HCT116 (cell line): ENCODE measurements around the gene NOTCH1. TPM values are rescaled to one million over a fixed set of nuclear protein-coding genes. Genes with fewer than 3 reads are reported as not detected.

Experiments
- ATAC-seq: fragments of 200-7000 bp; cut with Tn5 transposase; 2 replicates; pipeline ENCODE4 v1.9.1; 2020; ENCODE audit warnings: mild to moderate bottlenecking, moderate library complexity
- Bru-seq: library from RNA; stranded (reverse); fragments of 400-500 nt; gene quantifications from one replicate; lab custom pipeline; 2021; lab: Mats Ljungman, UMichigan
- BruChase-seq, 2 experiments: library from RNA; stranded (reverse); fragments of 400-500 nt; gene quantifications; one replicate each; lab custom pipeline; 2021; lab: Mats Ljungman, UMichigan
- BruUV-seq: library from RNA; stranded (reverse); fragments of 400-500 nt; replicated peaks from 2 replicates; lab custom pipeline; 2021; lab: Mats Ljungman, UMichigan
- CTCF ChIA-PET: fragments of 300-600 bp; sonication (Branson Sonifier 250); formaldehyde crosslinking; loops from one replicate; lab custom pipeline; 2021; ENCODE audit warnings: antibody characterized with exemption; lab: Charles Lee
- POLR2A ChIA-PET: fragments of 300-600, 350-600 bp; sonication (Branson Sonifier 250); formaldehyde crosslinking; loops from one replicate; lab custom pipeline; 2021; ENCODE audit warnings: antibody characterized with exemption; lab: Charles Lee
- RAD21 ChIA-PET, 2 experiments: fragments of 300-600 bp; sonication (Branson Sonifier 250); formaldehyde crosslinking; loops; one replicate each; lab custom pipeline; 2023; ENCODE audit warnings: low total read pairs in 2 of 2; ENCODE audit not compliant: uncharacterized antibody in 2 of 2, unreplicated experiment in 2 of 2, low non-redundant PET in 1 of 2; lab: Charles Lee
- DNase-seq: peaks from one replicate; pipeline ENCODE4 v3.0.0-alpha.2; 2010; ENCODE audit warnings: low read depth, low spot score
- H2AFZ ChIP-seq: fragments of 200-600 bp; shearing (Covaris generic), sonication (generic); 2 replicates; pipeline ENCODE4 v1.6.1; 2017; ENCODE audit warnings: low read depth, mixed run types, mixed read lengths, antibody characterized with exemption, low read length; ENCODE audit not compliant: poor library complexity, severe bottlenecking
- H3K27ac ChIP-seq: 2 replicates; pipeline ENCODE4 v1.5.1; 2012; ENCODE audit warnings: low read depth, low read length
- H3K27me3 ChIP-seq: fragments of 200-600 bp; sonication (generic); 2 replicates; pipeline ENCODE4 v1.6.1; 2016; ENCODE audit warnings: mixed run types, low read length, mixed read lengths; ENCODE audit not compliant: insufficient read depth
- H3K36me3 ChIP-seq, 2 experiments: fragments of 200-500 bp in 1 of 2; fragments of 200-600 bp in 1 of 2; sonication (Bioruptor generic) in 1 of 2; sonication (generic) in 1 of 2; 2 replicates each; pipeline versions ENCODE4 v1.5.1 to v1.6.1; 2014 to 2016; ENCODE audit warnings: low read length in 2 of 2, inconsistent platforms in 1 of 2, mixed read lengths in 1 of 2, mixed run types in 1 of 2; ENCODE audit not compliant: insufficient read depth in 2 of 2, control insufficient read depth in 1 of 2
- H3K4me1 ChIP-seq, 2 experiments: fragments of 200-600 bp in 1 of 2; sonication (generic) in 1 of 2; 2 replicates each; pipeline versions ENCODE4 v1.5.1 to v1.6.1; 2012 to 2017; ENCODE audit warnings: low read length in 2 of 2, inconsistent platforms in 1 of 2, mild to moderate bottlenecking in 1 of 2, mixed read lengths in 1 of 2, mixed run types in 1 of 2, moderate library complexity in 1 of 2; ENCODE audit not compliant: insufficient read depth in 2 of 2, control insufficient read depth in 1 of 2
- H3K4me2 ChIP-seq: fragments of 200-600 bp; sonication (generic); 2 replicates; pipeline ENCODE4 v1.6.1; 2017; ENCODE audit warnings: mixed run types, low read length, mixed read lengths
- H3K4me3 ChIP-seq, 2 experiments: fragments of 200-600 bp in 1 of 2; sonication (generic) in 1 of 2; replicated peaks in 1 of 2; 2 replicates each; pipeline ENCODE4 v1.5.1; 2011 to 2016; ENCODE audit warnings: low read length in 2 of 2, control low read depth in 1 of 2, low read depth in 1 of 2, mild to moderate bottlenecking in 1 of 2, mixed read lengths in 1 of 2, mixed run types in 1 of 2
- H3K79me2 ChIP-seq: fragments of 200-600 bp; sonication (generic); 2 replicates; pipeline ENCODE4 v1.6.1; 2017; ENCODE audit warnings: mild to moderate bottlenecking, mixed run types, low read length, moderate library complexity, mixed read lengths; ENCODE audit not compliant: insufficient read depth
- H3K9ac ChIP-seq: fragments of 200-600 bp; sonication (generic); 2 replicates; pipeline ENCODE4 v1.6.1; 2016; ENCODE audit warnings: low read length, mixed read lengths
- H3K9me2 ChIP-seq: fragments of 200-600 bp; sonication (generic), shearing (Covaris generic); 2 replicates; pipeline ENCODE4 v1.6.1; 2017; ENCODE audit warnings: mixed run types, mild to moderate bottlenecking, moderate library complexity; ENCODE audit not compliant: insufficient read depth
- H3K9me3 ChIP-seq, 2 experiments: fragments of 200-500 bp in 1 of 2; fragments of 200-600 bp in 1 of 2; sonication (Bioruptor generic) in 1 of 2; sonication (generic) in 1 of 2; 2 replicates each; pipeline ENCODE4 v1.6.1; 2014 to 2017; ENCODE audit warnings: low read length in 2 of 2, mixed read lengths in 2 of 2, inconsistent platforms in 1 of 2, low read depth in 1 of 2, mild to moderate bottlenecking in 1 of 2, mixed run types in 1 of 2, moderate library complexity in 1 of 2; ENCODE audit not compliant: control insufficient read depth in 1 of 2, insufficient read depth in 1 of 2
- H4K20me1 ChIP-seq: fragments of 200-600 bp; sonication (generic), shearing (Covaris generic); 2 replicates; pipeline ENCODE4 v1.6.1; 2017; ENCODE audit warnings: mixed run types, mild to moderate bottlenecking, moderate library complexity; ENCODE audit not compliant: insufficient read depth
- ELF1 ChIP-seq: IDR thresholded peaks from 2 replicates; pipeline ENCODE4 v1.6.1; 2012; ENCODE audit warnings: low read depth, borderline replicate concordance
- JUND ChIP-seq: IDR thresholded peaks from 2 replicates; pipeline ENCODE4 v1.6.1; 2012
- POLR2AphosphoS5 ChIP-seq: IDR thresholded peaks from 2 replicates; pipeline ENCODE4 v1.6.1; 2011; ENCODE audit warnings: mild to moderate bottlenecking, low read depth, low read length, moderate library complexity
- RAD21 ChIP-seq: IDR thresholded peaks from 2 replicates; pipeline ENCODE4 v1.6.1; 2012; ENCODE audit warnings: low read depth, mild to moderate bottlenecking
- SP1 ChIP-seq: IDR thresholded peaks from 2 replicates; pipeline ENCODE4 v1.6.1; 2012; ENCODE audit warnings: low read depth
- TCF7L2 ChIP-seq: IDR thresholded peaks from 2 replicates; pipeline ENCODE4 v1.7.0; 2011; ENCODE audit warnings: borderline replicate concordance, inconsistent platforms; ENCODE audit not compliant: insufficient read depth, insufficient read length; ENCODE audit errors: extremely low read depth
- YY1 ChIP-seq: IDR thresholded peaks from 2 replicates; pipeline ENCODE4 v1.6.1; 2011; ENCODE audit warnings: low read length, low read depth, moderate library complexity, mild to moderate bottlenecking; ENCODE audit not compliant: insufficient replicate concordance; ENCODE audit errors: extremely low read depth
- ZBTB33 ChIP-seq: IDR thresholded peaks from 2 replicates; pipeline ENCODE4 v1.6.1; 2011; ENCODE audit warnings: mild to moderate bottlenecking, low read length, moderate library complexity; ENCODE audit not compliant: insufficient replicate concordance; ENCODE audit errors: extremely low read depth
- ZFX ChIP-seq: fragments of 450-650 bp; IDR thresholded peaks from 2 replicates; pipeline ENCODE4 v1.6.1; 2017
- intact Hi-C: fragments of 100-400 bp; cut with micrococcal nuclease; formaldehyde crosslinking; loops from 2 replicates; pipeline ENCODE4 v1.10.0; 2022
- long read RNA-seq: library from polyadenylated mRNA; unstranded; transcript quantifications from one replicate; pipeline ENCODE4 v2.0.0, GENCODE V29; 2021; ENCODE audit not compliant: unreplicated experiment
- polyA plus RNA-seq: library from polyadenylated mRNA; unstranded; fragments of >200 nt; gene quantifications from 2 replicates; pipeline ENCODE4 v1.2.1, GENCODE V29; 2012; ENCODE audit warnings: missing spikeins
- total RNA-seq: library from RNA; stranded (reverse); gene quantifications from one replicate; pipeline ENCODE4 v1.2.1, GENCODE V29; 2021; ENCODE audit not compliant: unreplicated experiment

The NOTCH1 gene
- total RNA-seq: 36.2 TPM
- polyA plus RNA-seq: 14.8 and 21.3 TPM in 2 replicates
- Bru-seq, nascent RNA: percentile 53 among the genes with signal in this experiment
- BruChase-seq, experiment 1, labeled RNA remaining after a 6-hour chase: percentile 69 among the genes with signal in this experiment
- BruChase-seq, experiment 2, labeled RNA remaining after a 2-hour chase: percentile 63 among the genes with signal in this experiment
- long read RNA-seq, partial matches to known transcripts: 2 of 14 reads
- long read RNA-seq, other reads (novel, unspliced or antisense): 12 of 14 reads

- Histone ChIP-seq H3K9me2 (no peaks in the 10 kb centered on the region), H3K79me2 (peaks cover 41% of the 10 kb centered on the region), H3K9me3 (no peaks in the 10 kb centered on the region), H3K9ac (peak within 1 kb of the TSS; percentile 94), H3K27ac (peak within 1 kb of the TSS; percentile 100), H2AFZ (no peak within 1 kb of the TSS), H3K4me1 (peaks cover 38 to 58% of the 10 kb centered on the region in 2 experiments), H3K4me2 (peak within 1 kb of the TSS; percentile 94), H3K27me3 (no peaks in the 10 kb centered on the region), H3K36me3 (peaks cover 10 to 15% of the 10 kb centered on the region in 2 experiments; a peak in 1 of 4 replicates), H3K4me3 (peak within 1 kb of the TSS; percentile 70 to 87), H4K20me1 (peaks cover 4% of the 10 kb centered on the region; the same call in 1 of the 2 replicates)
- ChIA-PET CTCF (no interaction called here), RAD21 (interaction anchor here in 1 of 2 experiments (0.7 kb wide), 1 partner anchor 135 kb away, joined by 3 read pairs; no protein-coding TSS in a partner anchor), POLR2A (interaction anchor here (0.9 kb wide), 1 partner anchor 61 kb away, joined by 4 read pairs; no protein-coding TSS in a partner anchor)
- TF ChIP-seq ZFX (peak; percentile 74; the same call in 1 of the 2 replicates), TCF7L2 (peak; percentile 66), POLR2AphosphoS5 (peak; percentile 25), ELF1 (no peak), JUND (no peak), ZBTB33 (no peak), RAD21 (no peak), YY1 (peak; percentile 18), SP1 (no peak)
- TSS peak; percentile 83 for BruUV-seq
- peak; percentile 87 for DNase-seq
- intact Hi-C loops: loop anchor here (2.0 kb wide), 1 partner anchor 33 kb away; no protein-coding TSS in a partner anchor
- peak; percentile 84 for ATAC-seq
Observed at GRCh38 chr9:136545965-136546696, at the start of gene NOTCH1. Gene NOTCH1, minus strand, starts transcription at chr9:136546048. Its CDS starts 262 bp downstream, at chr9:136545786.
